SIG-M5 treated with dmso at 0.1 percent for 504 hours (cell line): Measurements from ENCODE around the gene PRKCE.
A peak's percentile ranks its signal among the peaks of the same experiment; 100 is the strongest.

Experiments
- DNase-seq: peaks from one replicate; lab custom pipeline; 2025; ENCODE audit not compliant: unreplicated experiment; lab: John Stamatoyannopoulos, UW

The PRKCE gene

DNA sequence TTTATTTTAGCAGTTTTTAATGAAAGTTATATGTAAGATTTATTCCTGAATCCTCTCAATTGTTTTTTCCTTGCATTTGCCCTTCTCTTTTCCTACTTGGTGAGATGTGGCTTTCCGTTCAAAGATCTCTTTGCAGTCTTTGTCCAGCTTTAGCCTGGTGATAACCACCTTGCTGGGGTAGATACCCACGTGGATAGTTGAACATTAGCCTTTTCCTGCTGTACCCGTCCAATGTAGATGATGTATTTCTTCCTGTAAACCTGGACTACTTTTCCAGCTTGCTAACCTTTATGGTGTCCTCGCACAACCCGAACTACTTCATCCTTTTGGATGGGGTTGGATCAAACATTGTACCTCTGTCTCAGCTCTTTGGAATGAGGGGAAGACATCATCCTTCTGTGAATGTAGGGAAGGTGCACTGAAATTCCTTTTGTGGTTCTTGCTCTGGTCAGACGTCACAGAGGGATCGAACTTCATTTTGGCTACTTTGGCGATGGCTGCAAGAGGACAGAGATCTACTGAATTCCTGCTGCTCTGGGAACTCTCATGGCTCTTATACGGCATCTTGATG lies 352.5 kb downstream of the PRKCE start:
- no peak for DNase-seq

DNA sequence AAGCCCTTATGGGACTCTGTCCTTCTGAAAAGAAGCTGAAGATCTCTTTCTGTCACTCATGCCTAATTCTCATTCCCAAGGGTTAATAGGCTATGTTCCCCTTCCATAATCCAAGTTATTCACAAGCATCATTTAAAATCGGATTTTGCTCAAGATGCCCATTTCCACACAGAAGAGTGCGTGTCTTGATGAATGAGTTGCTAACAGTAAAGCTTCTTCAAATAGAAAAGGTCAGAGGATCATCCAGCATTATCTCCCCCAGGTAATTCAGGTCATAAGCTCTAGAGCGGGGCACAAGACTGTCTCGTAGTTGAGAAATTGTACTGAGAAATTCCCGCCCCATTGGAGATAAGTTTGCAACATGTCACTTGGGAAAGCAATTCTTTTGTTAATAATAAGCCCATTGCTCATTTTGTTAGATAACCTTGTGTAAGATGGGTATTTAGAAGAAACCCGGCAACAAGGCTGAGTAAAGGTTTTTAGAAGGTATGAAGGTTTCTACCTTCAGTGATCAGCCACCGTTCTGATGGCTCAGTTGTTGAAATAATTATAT lies 355.1 kb downstream of the PRKCE start:
- no peak for DNase-seq

GRCh38 chr2:46007412-46007811 lies 355.9 kb downstream of the PRKCE start:
- DNase-seq: no peak

DNA sequence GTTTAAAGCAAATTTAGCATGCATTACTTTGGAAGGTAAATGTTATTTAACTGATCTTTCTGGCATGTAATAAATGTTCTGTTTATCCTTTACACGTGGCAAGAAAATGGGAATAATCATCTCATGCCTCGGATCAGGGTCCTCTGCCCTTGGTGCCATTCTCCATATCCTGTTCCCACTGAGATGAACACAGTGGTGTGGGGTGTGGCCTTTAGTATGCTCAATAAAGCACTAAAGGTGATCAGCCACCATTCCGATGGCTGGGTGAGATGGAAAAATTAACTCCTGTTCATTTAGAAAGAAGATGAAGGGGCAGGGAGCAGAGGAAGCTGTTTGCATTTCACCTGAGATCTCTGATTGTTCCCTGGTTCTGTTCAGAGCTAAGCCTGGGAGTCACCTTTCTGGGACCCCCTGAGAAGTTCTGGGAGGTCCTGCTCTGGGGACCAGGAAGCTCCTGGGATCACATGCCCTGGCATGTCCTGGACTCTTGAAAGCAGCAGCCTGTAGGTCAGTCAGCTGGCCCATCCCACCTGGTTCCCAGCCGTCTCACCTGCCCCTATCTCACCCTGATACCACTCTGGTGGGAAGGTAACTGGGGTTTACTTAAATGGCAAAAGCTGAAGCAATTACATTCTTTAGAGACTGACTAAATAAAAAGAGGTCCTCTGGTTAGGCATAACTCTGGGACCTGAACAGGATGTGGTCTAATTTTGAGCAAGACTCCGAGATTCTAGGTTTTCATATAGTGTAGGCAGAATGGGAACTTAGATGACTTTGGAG lies 356.8 kb downstream of the PRKCE start:
- DNase-seq: no peak

GRCh38 chr2:46009315-46009714 lies 357.8 kb downstream of the PRKCE start:
- DNase-seq: no peak

GRCh38 chr2:46009772-46010171 lies 358.3 kb downstream of the PRKCE start:
- DNase-seq: no peak

- DNase-seq: no peak
Measured at GRCh38 chr2:46010223-46010924, 358.9 kb downstream of the PRKCE start.

DNA sequence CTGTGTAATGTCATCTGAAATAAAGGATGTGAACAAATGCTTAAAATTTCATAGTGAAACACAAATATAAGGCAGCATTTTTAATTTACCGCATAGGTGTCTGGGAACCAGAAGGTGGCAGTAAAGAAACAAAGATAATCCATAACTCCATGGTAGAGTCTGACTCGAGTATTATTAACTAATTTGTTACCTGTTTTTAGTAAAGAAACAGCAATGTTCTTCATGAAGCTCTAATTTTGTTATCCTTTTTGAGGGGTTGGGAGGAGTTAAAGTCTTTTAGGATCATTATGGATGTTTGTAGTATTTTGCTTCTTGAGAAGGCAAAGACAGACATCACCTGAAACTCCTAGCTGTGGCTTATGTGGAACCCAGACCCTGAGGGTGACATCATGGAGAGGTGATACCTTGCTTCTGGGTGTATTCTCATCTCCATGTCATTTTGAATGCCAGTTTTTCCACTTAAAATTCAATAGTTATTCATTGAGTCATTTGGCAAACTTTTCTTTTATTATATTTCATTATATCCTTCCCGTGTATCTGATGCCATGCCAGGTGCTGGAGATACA lies 359.5 kb downstream of the PRKCE start:
- DNase-seq: peak; percentile 56

- no peak for DNase-seq
Measured at GRCh38 chr2:46012618-46013240, 361.3 kb downstream of the PRKCE start.

DNA sequence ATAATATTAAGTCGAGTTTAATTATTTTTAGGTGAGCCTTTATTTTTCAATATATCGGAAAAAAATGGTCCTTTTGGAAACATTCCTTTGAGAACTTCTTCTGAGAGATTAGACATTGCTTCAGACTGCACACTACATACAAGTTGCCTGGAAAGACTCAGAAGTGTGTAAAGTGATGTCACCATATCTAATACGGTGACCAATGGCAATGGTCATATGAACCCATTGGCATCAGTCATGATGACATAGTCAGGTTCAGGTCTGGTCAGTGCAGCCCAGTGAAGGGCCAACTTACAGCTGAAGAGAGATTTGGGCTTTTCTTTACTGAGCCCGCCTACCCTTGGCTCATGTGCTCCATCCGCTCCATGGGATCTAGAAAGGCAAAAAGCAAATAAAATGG lies 362.3 kb downstream of the PRKCE start:
- DNase-seq: no peak

DNA sequence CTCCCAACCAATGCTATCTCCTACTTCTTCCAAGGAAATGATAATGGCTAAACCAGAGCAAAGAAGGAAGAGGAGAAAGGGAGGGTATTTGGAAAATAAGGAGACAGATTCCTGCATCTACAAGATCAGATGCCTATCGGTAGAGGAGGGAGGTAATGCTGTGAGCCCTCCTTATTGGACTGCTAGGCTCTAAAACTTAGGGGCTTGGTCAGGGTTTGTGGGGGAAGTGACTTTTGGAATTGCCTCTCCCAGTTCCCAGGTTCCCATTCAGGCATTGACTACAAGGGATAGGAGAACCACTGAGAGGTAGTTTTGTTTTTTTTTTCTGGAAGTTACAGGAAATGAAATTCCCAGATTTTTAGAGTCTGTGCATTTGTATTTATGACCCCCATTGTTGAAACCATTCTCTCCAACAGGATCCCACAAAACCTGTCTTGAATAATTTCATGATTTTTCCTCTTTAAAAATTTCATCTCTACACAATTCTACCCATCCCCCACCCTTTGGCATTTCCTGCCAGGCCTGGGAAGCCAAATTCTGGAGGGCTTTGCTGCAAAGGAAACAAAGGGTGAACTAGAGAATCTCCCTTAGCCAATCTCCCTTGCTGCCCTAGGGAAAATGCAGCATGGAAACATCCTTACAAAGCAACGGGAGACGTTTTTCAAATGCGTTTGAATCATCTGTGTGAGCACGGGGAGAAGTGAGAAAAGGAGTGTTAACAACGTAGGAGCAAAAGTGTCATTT lies 363.6 kb downstream of the PRKCE start:
- DNase-seq: no peak

- DNase-seq: no peak
Measured at GRCh38 chr2:46015671-46016070, 364.2 kb downstream of the PRKCE start.

DNA sequence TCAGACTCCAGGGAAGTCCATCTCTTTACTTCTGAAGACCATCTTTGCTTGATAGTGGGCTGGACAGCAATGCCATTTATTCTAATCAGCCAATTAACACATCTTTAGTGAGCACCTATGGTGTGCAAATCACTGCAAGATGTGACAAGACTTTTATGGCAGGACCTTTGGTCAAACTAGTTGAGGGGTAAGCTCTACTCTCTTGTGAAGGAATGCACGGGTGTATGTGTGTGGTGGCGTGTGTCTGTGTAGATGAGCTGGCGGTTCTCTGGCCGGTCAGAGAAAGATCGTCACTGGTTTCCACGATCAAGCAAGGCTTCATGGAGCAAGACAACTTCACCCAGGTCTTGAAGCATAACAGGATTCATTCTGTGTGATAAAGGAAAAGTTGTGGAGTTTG lies 364.6 kb downstream of the PRKCE start:
- DNase-seq: no peak

DNA sequence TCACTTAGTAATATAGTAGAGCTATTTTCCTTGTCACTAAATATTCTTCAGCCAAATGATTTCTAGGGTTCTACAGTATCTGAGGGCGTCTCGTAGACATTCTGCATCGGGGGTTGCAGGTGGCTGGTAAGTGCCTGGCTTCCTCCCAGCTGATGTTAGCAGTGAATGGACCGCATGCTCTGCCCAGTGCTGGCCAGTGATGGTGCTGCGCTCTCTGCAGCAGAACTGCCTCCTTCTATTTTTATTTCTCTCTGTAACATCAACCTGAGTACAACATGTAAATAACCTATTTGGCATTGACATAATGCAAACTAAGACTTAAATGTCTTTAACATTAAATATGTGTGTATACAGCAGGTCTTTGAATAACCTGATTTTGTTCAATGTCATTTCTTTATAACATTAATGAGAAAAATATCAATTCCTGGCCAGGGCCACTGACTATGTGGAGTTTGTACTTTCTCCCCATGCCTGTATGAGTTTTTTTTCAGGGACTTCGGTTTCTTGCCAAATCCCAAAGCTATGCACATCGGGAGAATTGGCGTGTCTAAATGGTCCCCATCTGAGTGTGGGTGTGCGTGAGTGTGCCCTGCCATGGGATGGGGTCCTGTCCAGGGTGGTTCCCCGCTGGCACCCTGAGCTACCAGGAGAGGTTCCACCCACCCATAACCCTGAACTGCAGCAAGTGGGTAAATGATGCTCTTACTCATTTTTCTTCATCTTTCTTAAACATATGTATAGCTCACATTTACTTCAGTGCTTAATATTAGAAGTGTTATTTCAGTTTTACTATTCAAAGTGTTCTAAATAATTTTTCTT lies 367.5 kb downstream of the PRKCE start:
- DNase-seq: no peak

GRCh38 chr2:46020416-46020815 lies 368.9 kb downstream of the PRKCE start:
- no peak for DNase-seq

- DNase-seq: no peak
Measured at GRCh38 chr2:46023165-46023854, 371.8 kb downstream of the PRKCE start.

DNA sequence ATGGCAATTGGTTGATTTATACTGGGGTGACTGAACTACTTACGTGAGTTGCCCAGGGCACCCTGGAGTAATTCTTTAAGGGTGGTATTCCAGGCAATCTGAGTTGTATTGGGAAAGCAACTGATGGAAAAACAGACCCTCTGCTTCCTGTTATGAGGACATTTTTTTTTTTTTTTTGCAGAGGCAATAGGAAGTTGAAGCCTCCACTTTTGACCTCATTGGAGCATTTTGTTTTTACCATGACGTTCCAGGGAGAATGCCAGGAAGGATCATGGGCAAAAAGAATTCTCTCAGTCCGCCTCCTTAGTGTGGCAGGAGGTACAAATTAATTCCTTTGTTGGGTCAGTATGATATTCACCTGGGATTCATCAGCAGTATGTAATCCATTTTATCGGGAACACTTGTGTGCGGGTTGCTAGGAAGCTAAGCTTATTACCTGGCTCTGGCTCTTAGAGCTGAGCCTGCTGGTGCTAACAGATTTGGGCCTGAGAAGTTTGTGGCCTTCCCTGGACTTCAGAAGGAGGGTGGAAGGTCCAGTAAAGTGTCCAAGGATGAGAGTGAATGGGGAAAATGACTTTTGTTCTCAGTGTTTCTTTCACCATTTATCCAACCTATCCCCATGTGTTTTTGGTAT lies 372.8 kb downstream of the PRKCE start:
- no peak for DNase-seq

- no peak for DNase-seq
Measured at GRCh38 chr2:46025081-46025480, 373.6 kb downstream of the PRKCE start.

DNA sequence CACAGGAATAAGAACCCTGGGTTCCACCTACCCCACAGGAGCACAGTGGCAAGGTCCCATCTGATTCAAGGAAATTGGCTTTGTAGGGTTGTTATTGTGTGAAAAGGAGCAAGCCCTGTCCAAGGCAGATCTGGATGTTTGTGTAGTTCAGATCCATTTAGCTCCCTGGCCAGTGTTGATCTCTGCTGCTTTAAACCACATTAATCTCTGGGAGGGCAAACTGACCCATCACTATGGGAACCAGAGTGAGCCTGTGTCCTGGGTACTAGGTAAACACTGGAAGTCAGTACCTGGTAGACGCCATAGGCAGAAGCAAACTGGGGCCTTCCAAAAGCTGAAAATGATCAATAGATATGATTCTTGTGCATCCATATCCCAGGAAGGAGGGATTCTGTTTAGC lies 374.2 kb downstream of the PRKCE start:
- no peak for DNase-seq
